Superior temporal gyrus (tissue), 1 donor: ENCODE data around the gene CSNK1A1L.
"Not testable (repeated sequence)": the region's sequence is repeated elsewhere in the genome, so short reads cannot be mapped to it uniquely, and the experiment has no call there.

Experiments
- DNase-seq: peaks from one replicate; pipeline ENCODE4 v3.0.0-alpha.2; 2016; ENCODE audit errors: extremely low spot score

Gene CSNK1A1L

GRCh38 chr13:37058910-37059847 is 46.3 kb downstream of the CSNK1A1L start, which contains the start of gene SUPT20H:
TSS of gene SUPT20H (minus strand) at chr13:37059688. CDS start at chr13:37051490, 8,198 bp downstream.
- DNase-seq: peak; percentile 85

GRCh38 chr13:37056228-37056627 is 49.2 kb downstream of the CSNK1A1L start:
- DNase-seq: not testable (repeated sequence)
